SK-N-SH treated with all-trans-retinoic acid at 6 μM for 48 hours (cell line): Measurements from ENCODE around the gene FZD1.

ENCODE experiments used
- CREB5 ChIP-seq: fragments of 250-450 bp; sonication (Bioruptor Pico); IDR thresholded peaks from 2 replicates; pipeline ENCODE4 v1.5.1; 2020; ENCODE audit warnings: low read depth, mild to moderate bottlenecking, moderate library complexity
- ESRRG ChIP-seq: fragments of 250-450 bp; sonication (Bioruptor Pico); IDR thresholded peaks from 2 replicates; pipeline ENCODE4 v1.6.1; 2021; ENCODE audit warnings: mild to moderate bottlenecking
- RARB ChIP-seq: fragments of 250-450 bp; sonication (Bioruptor Pico); IDR thresholded peaks from 2 replicates; pipeline ENCODE4 v1.8.0; 2021; ENCODE audit warnings: mild to moderate bottlenecking, moderate library complexity
- SNAI2 ChIP-seq: fragments of 250-450 bp; sonication (Bioruptor Pico); IDR thresholded peaks from 2 replicates; pipeline ENCODE4 v1.5.0; 2020; ENCODE audit warnings: mild to moderate bottlenecking, moderate library complexity
- ZFP30 ChIP-seq: fragments of 450-650 bp; formaldehyde crosslinking; IDR thresholded peaks from 2 replicates; pipeline ENCODE4 v1.5.0; 2022; ENCODE audit warnings: mild to moderate bottlenecking, moderate library complexity

DNA sequence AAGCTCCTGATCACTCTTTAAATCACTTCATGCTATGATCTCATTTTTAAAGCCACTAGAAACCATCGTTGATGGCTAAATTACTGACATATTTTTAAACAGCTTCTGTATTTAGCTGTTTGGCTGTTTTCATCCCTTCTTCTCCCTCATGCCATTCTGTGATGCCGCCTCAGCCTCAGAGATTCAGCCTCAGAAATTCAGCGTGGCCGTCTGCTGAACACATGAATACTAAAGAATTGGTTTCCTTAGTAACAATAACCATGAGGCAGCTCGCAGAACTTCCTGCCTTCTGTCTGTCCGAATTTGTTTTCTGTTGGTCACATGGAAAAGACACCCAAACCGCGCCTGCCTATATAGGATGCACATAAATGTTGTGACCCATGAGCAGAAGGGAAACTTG, 31.0 kb upstream of the FZD1 start:
- TF ChIP-seq CREB5 (CRISPR knock-in tag), result no peak
- no peak for TF ChIP-seq RARB (CRISPR knock-in tag)
- no peak for TF ChIP-seq ZFP30 (CRISPR knock-in tag)
- TF ChIP-seq ESRRG (CRISPR knock-in tag), result no peak
- no peak for TF ChIP-seq SNAI2
